Calu3 (cell line): Measurements from ENCODE around the gene NTM. TPM values are rescaled to one million over a fixed set of nuclear protein-coding genes. Genes with fewer than 3 reads are reported as not detected.

ENCODE experiments used
- BruUV-seq: library from RNA; stranded (reverse); fragments of 400-500 nt; replicated peaks from 2 replicates; lab custom pipeline; 2021; lab: Mats Ljungman, UMichigan
- CTCF ChIA-PET: fragments of 300-600 bp; sonication (Branson Sonifier 250); formaldehyde crosslinking; loops from one replicate; lab custom pipeline; 2022; ENCODE audit warnings: antibody characterized with exemption; lab: Charles Lee
- DNase-seq: peaks from one replicate; pipeline ENCODE4 v3.0.0; 2022
- H3K27ac Mint-ChIP-seq: one replicate; pipeline ENCODE4 v1.8.0; 2022; ENCODE audit warnings: mixed read lengths; ENCODE audit not compliant: unreplicated experiment
- H3K27me3 Mint-ChIP-seq: one replicate; pipeline ENCODE4 v1.8.0; 2022; ENCODE audit warnings: mixed read lengths; ENCODE audit not compliant: unreplicated experiment
- H3K36me3 Mint-ChIP-seq: one replicate; pipeline ENCODE4 v1.8.0; 2022; ENCODE audit warnings: mild to moderate bottlenecking, moderate library complexity, mixed read lengths; ENCODE audit not compliant: insufficient read depth, unreplicated experiment
- H3K4me1 Mint-ChIP-seq: one replicate; pipeline ENCODE4 v1.8.0; 2022; ENCODE audit warnings: mild to moderate bottlenecking, low read depth, mixed read lengths; ENCODE audit not compliant: unreplicated experiment
- H3K4me3 Mint-ChIP-seq: one replicate; pipeline ENCODE4 v1.8.0; 2022; ENCODE audit warnings: mild to moderate bottlenecking, low read depth, moderate library complexity, mixed read lengths; ENCODE audit not compliant: unreplicated experiment
- H3K9me3 Mint-ChIP-seq: one replicate; pipeline ENCODE4 v1.8.0; 2022; ENCODE audit warnings: low read depth, mixed read lengths; ENCODE audit not compliant: unreplicated experiment
- intact Hi-C: fragments of 100-400 bp; cut with micrococcal nuclease; formaldehyde crosslinking; loops from one replicate; pipeline ENCODE4 v1.10.0; 2022; ENCODE audit not compliant: unreplicated experiment
- total RNA-seq: library from RNA; stranded (reverse); gene quantifications from 2 replicates; pipeline ENCODE4 v1.2.3, GENCODE V29; 2022
- TF ChIP-seq, protein P1 (sequence below): fragments of 200-600 bp; IDR thresholded peaks from one replicate; pipeline ENCODE4 v1.8.0; 2022; ENCODE audit warnings: antibody characterized with exemption; ENCODE audit not compliant: unreplicated experiment

Gene NTM
- total RNA-seq, 1 experiment from 2014 or later = not detected

DNA sequence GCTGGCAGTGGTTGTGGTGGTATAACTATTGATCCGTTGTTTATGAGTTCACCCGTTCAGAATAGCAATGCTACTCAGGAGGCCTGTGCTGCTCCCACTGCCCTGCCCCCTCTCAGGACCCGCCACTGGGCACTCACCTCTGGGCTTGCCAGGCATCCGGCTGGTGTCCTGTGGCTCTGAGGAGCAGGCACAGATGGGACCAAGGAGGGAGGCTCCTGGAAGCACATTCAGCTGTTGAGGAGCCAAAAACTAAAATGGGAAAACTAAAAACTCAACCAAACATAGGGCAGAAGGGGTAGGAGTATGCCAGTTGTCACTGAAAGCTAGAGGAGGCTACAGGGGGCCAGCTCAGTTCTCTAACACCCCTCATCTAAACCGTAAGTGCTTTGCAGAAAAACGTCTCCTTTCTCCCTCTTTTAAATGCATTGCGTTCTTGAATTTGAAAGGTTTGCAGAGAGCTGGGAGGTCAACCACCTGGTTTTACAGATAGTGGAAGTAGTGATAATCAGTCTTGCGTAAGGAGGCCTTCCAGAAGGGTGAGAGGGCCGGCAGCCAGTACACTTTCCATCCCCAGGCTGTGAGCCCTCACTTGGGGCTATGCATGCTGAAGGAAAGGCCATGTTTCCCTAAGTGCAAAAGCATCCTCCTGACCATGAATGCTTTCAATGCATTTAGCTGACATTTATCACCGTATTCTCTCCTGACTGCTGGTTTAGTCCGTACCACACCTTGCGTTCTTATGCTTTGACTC is 547.4 kb downstream of the NTM start:
- CTCF ChIA-PET = no interaction called here
- Mint-ChIP-seq H3K9me3 (peaks cover 10% of the 10 kb centered on the region), H3K27ac (no peak overlapping the region), H3K27me3 (no peaks in the 10 kb centered on the region), H3K36me3 (peaks cover 8% of the 10 kb centered on the region), H3K4me1 (no peaks in the 10 kb centered on the region), H3K4me3 (no peak overlapping the region)
- TF ChIP-seq, protein P1, sequence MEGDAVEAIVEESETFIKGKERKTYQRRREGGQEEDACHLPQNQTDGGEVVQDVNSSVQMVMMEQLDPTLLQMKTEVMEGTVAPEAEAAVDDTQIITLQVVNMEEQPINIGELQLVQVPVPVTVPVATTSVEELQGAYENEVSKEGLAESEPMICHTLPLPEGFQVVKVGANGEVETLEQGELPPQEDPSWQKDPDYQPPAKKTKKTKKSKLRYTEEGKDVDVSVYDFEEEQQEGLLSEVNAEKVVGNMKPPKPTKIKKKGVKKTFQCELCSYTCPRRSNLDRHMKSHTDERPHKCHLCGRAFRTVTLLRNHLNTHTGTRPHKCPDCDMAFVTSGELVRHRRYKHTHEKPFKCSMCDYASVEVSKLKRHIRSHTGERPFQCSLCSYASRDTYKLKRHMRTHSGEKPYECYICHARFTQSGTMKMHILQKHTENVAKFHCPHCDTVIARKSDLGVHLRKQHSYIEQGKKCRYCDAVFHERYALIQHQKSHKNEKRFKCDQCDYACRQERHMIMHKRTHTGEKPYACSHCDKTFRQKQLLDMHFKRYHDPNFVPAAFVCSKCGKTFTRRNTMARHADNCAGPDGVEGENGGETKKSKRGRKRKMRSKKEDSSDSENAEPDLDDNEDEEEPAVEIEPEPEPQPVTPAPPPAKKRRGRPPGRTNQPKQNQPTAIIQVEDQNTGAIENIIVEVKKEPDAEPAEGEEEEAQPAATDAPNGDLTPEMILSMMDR = no peak
- intact Hi-C loops = no loop called here
- DNase-seq = no peak
- no TSS peak for BruUV-seq

DNA sequence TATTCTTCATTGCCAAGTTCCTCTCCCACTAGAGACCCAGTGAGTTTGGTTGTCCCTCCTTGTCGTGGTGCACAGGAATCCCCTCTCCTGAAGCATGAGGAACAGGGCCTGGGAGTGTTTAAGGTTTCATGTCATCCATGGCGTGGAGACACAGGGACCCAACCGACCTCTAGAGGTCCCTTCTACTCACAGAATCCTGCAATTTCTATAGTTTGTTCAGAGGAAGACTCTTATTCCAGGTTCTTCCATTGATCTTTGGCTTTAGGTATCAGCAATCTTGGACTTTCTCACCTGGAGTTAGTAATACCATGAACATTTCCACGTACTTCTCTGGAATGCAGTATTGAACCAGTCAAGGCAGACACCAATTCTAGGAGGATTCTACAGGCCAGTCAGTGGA is 548.2 kb downstream of the NTM start:
- H3K27ac Mint-ChIP-seq = no peak overlapping the region
- TF ChIP-seq, protein P1 = no peak
- H3K4me1 Mint-ChIP-seq = no peaks in the 10 kb centered on the region
- H3K27me3 Mint-ChIP-seq = no peaks in the 10 kb centered on the region
- H3K9me3 Mint-ChIP-seq = peaks cover 13% of the 10 kb centered on the region
- H3K36me3 Mint-ChIP-seq = peaks cover 8% of the 10 kb centered on the region
- no peak overlapping the region for H3K4me3 Mint-ChIP-seq
- DNase-seq = no peak
- CTCF ChIA-PET = no interaction called here
- intact Hi-C loops = no loop called here
- no TSS peak for BruUV-seq

DNA sequence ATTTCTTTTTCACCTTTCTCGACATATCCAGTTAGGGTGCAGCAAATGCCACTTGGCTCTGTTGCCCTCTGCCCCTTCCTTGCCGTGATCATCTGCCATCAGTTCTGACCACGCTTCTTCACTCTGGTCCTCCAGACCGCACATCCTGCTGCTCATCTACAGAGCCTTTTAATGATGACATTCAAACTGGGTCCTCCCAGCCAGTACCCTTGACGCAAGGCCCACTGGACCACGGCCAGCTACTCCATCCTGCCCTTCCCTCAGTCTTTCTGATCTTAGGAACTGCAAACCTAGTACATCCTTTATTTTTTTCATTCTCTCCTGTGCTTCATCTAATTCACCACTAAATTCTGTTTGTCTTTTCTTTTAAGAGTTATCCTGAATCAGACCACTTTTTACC is 551.8 kb downstream of the NTM start:
- intact Hi-C loops = no loop called here
- Mint-ChIP-seq H3K4me1 (no peaks in the 10 kb centered on the region), H3K27me3 (no peaks in the 10 kb centered on the region), H3K4me3 (no peak overlapping the region), H3K36me3 (peaks cover 8% of the 10 kb centered on the region), H3K9me3 (peaks cover 13% of the 10 kb centered on the region), H3K27ac (no peak overlapping the region)
- TF ChIP-seq, protein P1 = no peak
- no peak for DNase-seq
- no TSS peak for BruUV-seq
- CTCF ChIA-PET = no interaction called here

DNA sequence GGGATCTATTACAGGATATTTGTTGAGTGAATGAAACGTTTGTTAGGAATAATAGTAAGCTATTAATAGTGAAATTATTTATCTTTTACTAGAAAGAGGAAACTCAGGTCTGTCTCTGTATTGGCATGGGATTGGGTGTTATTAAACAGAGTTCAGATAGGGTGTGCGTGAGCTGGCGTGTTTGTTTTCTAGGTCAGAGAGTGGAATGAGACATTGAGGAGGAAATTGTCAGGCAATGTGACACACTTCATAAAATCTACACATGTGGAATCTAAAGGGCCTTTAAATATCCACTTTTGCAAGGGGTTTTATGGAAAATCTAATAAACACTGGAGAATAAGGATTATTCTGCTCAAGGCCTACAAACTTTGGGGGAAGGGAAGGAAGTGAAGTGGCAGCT is 552.9 kb downstream of the NTM start:
- no peaks in the 10 kb centered on the region for H3K4me1 Mint-ChIP-seq
- H3K4me3 Mint-ChIP-seq = no peak overlapping the region
- DNase-seq = no peak
- TF ChIP-seq, protein P1 = no peak
- peaks cover 8% of the 10 kb centered on the region for H3K36me3 Mint-ChIP-seq
- peaks cover 13% of the 10 kb centered on the region for H3K9me3 Mint-ChIP-seq
- no peak overlapping the region for H3K27ac Mint-ChIP-seq
- BruUV-seq = no TSS peak
- H3K27me3 Mint-ChIP-seq = no peaks in the 10 kb centered on the region
- intact Hi-C loops = no loop called here
- CTCF ChIA-PET = no interaction called here
